Heart right ventricle (tissue), 16 donors: ENCODE data around the gene EYA4. TPM values are rescaled to one million over a fixed set of nuclear protein-coding genes. Genes with fewer than 3 reads are reported as not detected.

Experiments used
- ATAC-seq, 8 donors: fragments of 200-7000 bp; cut with Tn5 transposase; one replicate each; pipeline ENCODE4 v1.9.1; 2020; ENCODE audit warnings: mild to moderate bottlenecking in 8 of 8, moderate library complexity in 8 of 8, moderate number of reproducible peaks in 1 of 8
- DNase-seq, 2 donors: peaks; one replicate each; pipeline ENCODE4 v3.0.0-alpha.2; 2020
- H3K27ac ChIP-seq, 10 donors: fragments of 200-600 bp; sonication (generic) in 2 of 10; one replicate each; pipeline versions ENCODE4 v1.5.0 to v1.8.0; 2020 to 2022; ENCODE audit warnings: mild to moderate bottlenecking in 3 of 10
- H3K27me3 ChIP-seq, 7 donors: fragments of 200-600 bp; one replicate each; pipeline ENCODE4 v1.8.0; 2021 to 2022; ENCODE audit warnings: mild to moderate bottlenecking in 2 of 7
- H3K36me3 ChIP-seq, 9 donors: fragments of 200-600 bp; sonication (generic) in 1 of 9; one replicate each; pipeline versions ENCODE4 v1.5.0 to v1.8.0; 2020 to 2022; ENCODE audit warnings: mild to moderate bottlenecking in 2 of 9
- H3K4me1 ChIP-seq, 9 donors: fragments of 200-600 bp; sonication (generic) in 1 of 9; one replicate each; pipeline versions ENCODE4 v1.5.0 to v1.8.0; 2020 to 2022; ENCODE audit warnings: mild to moderate bottlenecking in 4 of 9
- H3K4me3 ChIP-seq, 10 donors: fragments of 200-600 bp; sonication (generic) in 2 of 10; one replicate each; pipeline versions ENCODE4 v1.5.0 to v1.8.0; 2020 to 2022; ENCODE audit warnings: mild to moderate bottlenecking in 7 of 10, moderate library complexity in 2 of 10
- H3K9me3 ChIP-seq, 11 donors: fragments of 200-600 bp in 10 of 11; sonication (generic) in 2 of 11; one replicate each; pipeline versions ENCODE4 v1.5.0 to v1.8.0; 2013 to 2022; ENCODE audit warnings: mild to moderate bottlenecking in 2 of 11, control low read depth in 1 of 11, moderate library complexity in 1 of 11
- CTCF ChIP-seq, 9 donors: fragments of 200-600 bp; sonication (generic) in 2 of 9; IDR thresholded peaks; one replicate each; pipeline versions ENCODE4 v1.5.0 to v1.8.0; 2021 to 2022; ENCODE audit warnings: antibody characterized with exemption in 9 of 9, mild to moderate bottlenecking in 5 of 9, moderate library complexity in 1 of 9
- WGBS, 2 donors: extraction: QIAGEN DNeasy Blood & Tissue Kit; methylation state at CpG; one replicate each; pipeline ENCODE4 v1.1.7; 2013; ENCODE audit warnings: inconsistent platforms in 1 of 2; 5-methylcytosine and 5-hydroxymethylcytosine counted together
- intact Hi-C, 10 donors: fragments of 100-400 bp; cut with DNase I; formaldehyde crosslinking; loops; one replicate each; pipeline versions ENCODE4 v1.11.1 to v1.14.2; 2022
- polyA plus RNA-seq, 2 donors: library from polyadenylated mRNA; stranded (reverse); fragments of 200-250 nt; gene quantifications; one replicate each; pipeline ENCODE4 v1.2.3, GENCODE V29; 2013
- total RNA-seq, 10 donors: library from RNA; stranded (reverse); fragmentation: NEBNext Ultra II Directional in 3 of 10; extraction: Animal tissue kit (Norgen Biotek cat#: 25700) in 3 of 10; gene quantifications; one replicate each; pipeline versions ENCODE4 v1.2.1 to v1.2.4, GENCODE V29; 2021 to 2023
- donor health status: Arrhythmogenic right ventricular cardiomyopathy.
- donor health status: ischemic (EF 13 %, LVEDD 7.1; RV severe dilation, severe dysfunction).
- donor health status: healthy with polysubstance abuse.
- donor health status: DM: no; HTN: yes; CAD: no.
- donor health status: DM: no; HTN: no; CAD: no.
- donor health status: ischemic (EF 25% LVEDD 6.9; RV normal size, moderate dysfunction).
- donor health status: ischemic (EF 25% LVEDD 5.7; RV mildly dilated, moderate dysfunction).
- donor health status: healthy.
- donor health status: DM: yes; HTN: yes; CAD: no.
- donor health status: Ischemic cardiomyopathy.
- donor health status: ischemic (EF 35%, LVEDD 5.7; RV mildly dilated, moderate dysfunction).
- donor health status: nonischemic (EF 11% LVEDD 7.7; RV severe dilation, severe dysfunction).
- donor health status: DM: yes; HTN: yes; CAD: no.
- donor health status: PGD.
- donor health status: ischemic (EF 29% LVEDD 5.4; RV normal size, mild dysfunction).
- donor health status: nonischemic (EF 23%, LVEDD 6.1; RV moderate dilation, normal function).

Gene EYA4
- total and polyA plus RNA-seq, 12 donors: 1.6 to 30.2 (median 17.9) TPM

GRCh38 chr6:133446789-133447188, 205.6 kb downstream of the EYA4 start:
- DNase-seq: no peak
- H3K9me3 ChIP-seq: peaks cover 0 to 5% (median 0%) of the 10 kb centered on the region in 11 donors
- H3K36me3 ChIP-seq: no peaks in the 10 kb centered on the region
- H3K4me3 ChIP-seq: no peak overlapping the region
- no peak for TF ChIP-seq CTCF (IDR thresholded peaks at IDR 0.05)
- H3K4me1 ChIP-seq: no peaks in the 10 kb centered on the region
- no peak for ATAC-seq
- no peaks in the 10 kb centered on the region for H3K27me3 ChIP-seq
- intact Hi-C loops: no loop called here
- no peak overlapping the region for H3K27ac ChIP-seq

- intact Hi-C loops: no loop called here
- Histone ChIP-seq H3K36me3 (no peaks in the 10 kb centered on the region), H3K4me3 (no peak overlapping the region), H3K27me3 (no peaks in the 10 kb centered on the region), H3K27ac (no peak overlapping the region), H3K4me1 (no peaks in the 10 kb centered on the region), H3K9me3 (no peaks in the 10 kb centered on the region)
- no peak for DNase-seq
- no peak for TF ChIP-seq CTCF (IDR thresholded peaks at IDR 0.05)
- ATAC-seq: peak in 1 of 8 donors; percentile 60
These were observed 206.8 kb downstream of the EYA4 start for GRCh38 chr6:133447924-133448323.

GRCh38 chr6:133456439-133456838, 215.3 kb downstream of the EYA4 start:
- H3K9me3 ChIP-seq: no peaks in the 10 kb centered on the region
- intact Hi-C loops: no loop called here
- no peak overlapping the region for H3K4me3 ChIP-seq
- H3K27me3 ChIP-seq: no peaks in the 10 kb centered on the region
- ATAC-seq (no peak), DNase-seq (no peak)
- H3K27ac ChIP-seq: no peak overlapping the region
- WGBS, 2 donors: 71 to 72% methylated on average over 7 of the region's 7 CpGs
- H3K4me1 ChIP-seq: peaks cover 0 to 8% (median 0%) of the 10 kb centered on the region in 9 donors
- no peak for TF ChIP-seq CTCF (IDR thresholded peaks at IDR 0.05)
- H3K36me3 ChIP-seq: no peaks in the 10 kb centered on the region

- DNase-seq (no peak), ATAC-seq (no peak)
- WGBS, 2 donors: 74 to 75% methylated on average over 4 of the region's 4 CpGs
- H3K27ac ChIP-seq: no peak overlapping the region
- no peak overlapping the region for H3K4me3 ChIP-seq
- H3K4me1 ChIP-seq: peaks cover 0 to 8% (median 0%) of the 10 kb centered on the region in 9 donors
- no peaks in the 10 kb centered on the region for H3K27me3 ChIP-seq
- intact Hi-C loops: no loop called here
- H3K36me3 ChIP-seq: no peaks in the 10 kb centered on the region
- TF ChIP-seq CTCF (IDR thresholded peaks at IDR 0.05): no peak
- H3K9me3 ChIP-seq: no peaks in the 10 kb centered on the region
These were observed 215.8 kb downstream of the EYA4 start for GRCh38 chr6:133456944-133457343.

- H3K27ac ChIP-seq: no peak overlapping the region
- H3K4me3 ChIP-seq: no peak overlapping the region
- intact Hi-C loops: no loop called here
- TF ChIP-seq CTCF (IDR thresholded peaks at IDR 0.05): no peak
- ATAC-seq (no peak), DNase-seq (no peak)
- no peaks in the 10 kb centered on the region for H3K27me3 ChIP-seq
- 67 to 77% methylated on average over 2 of the region's 2 CpGs for WGBS, 2 donors
- H3K36me3 ChIP-seq: no peaks in the 10 kb centered on the region
- H3K4me1 ChIP-seq: peaks cover 0 to under 1% (median 0%) of the 10 kb centered on the region in 9 donors
- no peaks in the 10 kb centered on the region for H3K9me3 ChIP-seq
These were observed 218.9 kb downstream of the EYA4 start for GRCh38 chr6:133460101-133460500.
